BE2C (cell line): ENCODE results near the gene TNFRSF19.

Experiments
- DNase-seq: peaks from one replicate; pipeline ENCODE4 v3.0.0-alpha.2; 2020
- H3K27me3 ChIP-seq: fragments of 250-450 bp; sonication (Bioruptor Pico); 2 replicates; pipeline ENCODE4 v1.5.1; 2020; ENCODE audit warnings: mild to moderate bottlenecking
- H3K36me3 ChIP-seq: fragments of 250-450 bp; sonication (Bioruptor Pico); 2 replicates; pipeline ENCODE4 v1.5.1; 2020; ENCODE audit warnings: mild to moderate bottlenecking
- H3K4me1 ChIP-seq: fragments of 250-450 bp; sonication (Bioruptor Pico); 2 replicates; pipeline ENCODE4 v1.5.1; 2020
- H3K4me3 ChIP-seq: 2 replicates; pipeline ENCODE4 v1.5.1; 2011; ENCODE audit warnings: low read depth, low read length
- H3K9me3 ChIP-seq: fragments of 250-450 bp; sonication (Bioruptor Pico); 2 replicates; pipeline ENCODE4 v1.5.1; 2020
- CTCF ChIP-seq: IDR thresholded peaks from 2 replicates; pipeline ENCODE4 v1.5.1; 2012; ENCODE audit warnings: mild to moderate bottlenecking, low read depth, low read length

Gene TNFRSF19

GRCh38 chr13:23666582-23666981 is 96.4 kb downstream of the TNFRSF19 start:
- no peak for TF ChIP-seq CTCF
- no peak for DNase-seq
- H3K36me3 ChIP-seq = no peaks in the 10 kb centered on the region
- no peak overlapping the region for H3K4me3 ChIP-seq
- no peaks in the 10 kb centered on the region for H3K4me1 ChIP-seq
- H3K9me3 ChIP-seq = no peaks in the 10 kb centered on the region
- H3K27me3 ChIP-seq = no peaks in the 10 kb centered on the region

GRCh38 chr13:23667750-23668149 is 97.5 kb downstream of the TNFRSF19 start:
- no peaks in the 10 kb centered on the region for H3K9me3 ChIP-seq
- no peaks in the 10 kb centered on the region for H3K36me3 ChIP-seq
- TF ChIP-seq CTCF = peak; percentile 18; the same call in 1 of the 2 replicates
- no peaks in the 10 kb centered on the region for H3K27me3 ChIP-seq
- no peak for DNase-seq
- H3K4me3 ChIP-seq = no peak overlapping the region
- no peaks in the 10 kb centered on the region for H3K4me1 ChIP-seq

- no peak overlapping the region for H3K4me3 ChIP-seq
- no peak for DNase-seq
Measured at GRCh38 chr13:23668562-23668961, 98.3 kb downstream of the TNFRSF19 start.

GRCh38 chr13:23670793-23671192 is 100.6 kb downstream of the TNFRSF19 start:
- Histone ChIP-seq H3K27me3 (no peaks in the 10 kb centered on the region), H3K9me3 (no peaks in the 10 kb centered on the region), H3K4me1 (no peaks in the 10 kb centered on the region), H3K36me3 (no peaks in the 10 kb centered on the region), H3K4me3 (no peak overlapping the region)
- no peak for DNase-seq
- no peak for TF ChIP-seq CTCF

More at GRCh38 chr13:23668562-23668961, 98.3 kb downstream of the TNFRSF19 start:
- no peak for TF ChIP-seq CTCF
- H3K27me3 ChIP-seq = no peaks in the 10 kb centered on the region
- no peaks in the 10 kb centered on the region for H3K4me1 ChIP-seq
- H3K36me3 ChIP-seq = no peaks in the 10 kb centered on the region
- no peaks in the 10 kb centered on the region for H3K9me3 ChIP-seq

GRCh38 chr13:23671377-23671776 is 101.2 kb downstream of the TNFRSF19 start:
- TF ChIP-seq CTCF = no peak
- no peaks in the 10 kb centered on the region for H3K9me3 ChIP-seq
- H3K27me3 ChIP-seq = no peaks in the 10 kb centered on the region
- no peaks in the 10 kb centered on the region for H3K4me1 ChIP-seq
- DNase-seq = no peak
- no peaks in the 10 kb centered on the region for H3K36me3 ChIP-seq
- no peak overlapping the region for H3K4me3 ChIP-seq

- H3K4me3 ChIP-seq = no peak overlapping the region
- no peaks in the 10 kb centered on the region for H3K27me3 ChIP-seq
- no peaks in the 10 kb centered on the region for H3K4me1 ChIP-seq
- no peak for TF ChIP-seq CTCF
- no peak for DNase-seq
- no peaks in the 10 kb centered on the region for H3K36me3 ChIP-seq
- H3K9me3 ChIP-seq = no peaks in the 10 kb centered on the region
Measured at GRCh38 chr13:23671897-23672296, 101.7 kb downstream of the TNFRSF19 start.
